C4-2B (cell line): ENCODE results near the gene MTHFS.

Source experiments
- CTCF ChIP-seq: fragments of 450-650 bp; conservative IDR thresholded peaks from 2 replicates; pipeline ENCODE4 v1.5.1; 2017; ENCODE audit warnings: mild to moderate bottlenecking
- ZFX ChIP-seq: fragments of 450-650 bp; IDR thresholded peaks from 2 replicates; pipeline ENCODE4 v1.6.1; 2017

GRCh38 chr15:79944622-79945021 is 47.8 kb upstream of the MTHFS start:
- TF ChIP-seq CTCF (no peak), ZFX (no peak)
